H1 (cell line): ENCODE measurements around the gene TACC2. TPM values are rescaled to one million over a fixed set of nuclear protein-coding genes. Genes with fewer than 3 reads are reported as not detected.

ENCODE experiments used
- RXRA ChIP-seq: IDR thresholded peaks from 2 replicates; pipeline ENCODE4 v1.6.1; 2011; ENCODE audit warnings: low read depth, mild to moderate bottlenecking, low read length, moderate library complexity; ENCODE audit not compliant: insufficient read depth
- polyA plus RNA-seq, 7 experiments: library from polyadenylated mRNA; depleted of rRNA in 3 of 7; stranded (reverse) in 5 of 7; unstranded in 2 of 7; fragments of >200 nt in 5 of 7; fragments of 200-250 nt in 2 of 7; gene quantifications; 1 replicate in 5 of 7; 2 replicates in 1 of 7; 4 replicates in 1 of 7; pipeline versions ENCODE4 v1.2.1 to v1.2.3, GENCODE V29; 2011 to 2013; ENCODE audit warnings: missing spikeins in 2 of 7, mixed read lengths in 2 of 7
- total RNA-seq: library from RNA; stranded (reverse); fragmentation: NEBNext Ultra II Directional; extraction: Animal tissue kit (Norgen Biotek cat#: 25700); gene quantifications from 2 replicates; pipeline ENCODE4 v1.2.1, GENCODE V29; 2021

TACC2 gene
- total and polyA plus RNA-seq, 2 of the 8 experiments (the other 6 are each of a cell fraction or from before 2014, with no cell fraction given): 21.2 to 46.6 TPM

GRCh38 chr10:122159141-122159970 is 170.4 kb downstream of the TACC2 start (continued):
- no peak for TF ChIP-seq RXRA
